ELR (cell line): ENCODE data around the gene RAB25.
"Not testable (repeated sequence)": the region's sequence is repeated elsewhere in the genome, so short reads cannot be mapped to it uniquely, and the experiment has no call there.

ENCODE experiments used
- DNase-seq: peaks from one replicate; pipeline ENCODE4 v3.0.0-alpha.2; 2015; ENCODE audit warnings: low read depth

RAB25 gene

GRCh38 chr1:156054500-156055280, 6.3 kb upstream of the RAB25 start, which contains the start of gene LAMTOR2:
TSS of gene LAMTOR2 (plus strand) at chr1:156054782. CDS start at chr1:156054890, 108 bp downstream.
- DNase-seq, result peak; percentile 99

- peak; percentile 21 for DNase-seq
Measured at GRCh38 chr1:156055281-156056048, 5.5 kb upstream of the RAB25 start.

GRCh38 chr1:156056326-156056849, 4.6 kb upstream of the RAB25 start:
- no peak for DNase-seq

GRCh38 chr1:156062189-156062588, 1.2 kb downstream of the RAB25 start:
- DNase-seq, result peak; percentile 41

GRCh38 chr1:156063997-156064285, 3.0 kb downstream of the RAB25 start:
- DNase-seq, result no peak

- no peak for DNase-seq
Measured at GRCh38 chr1:156064615-156065014, 3.7 kb downstream of the RAB25 start.

DNA sequence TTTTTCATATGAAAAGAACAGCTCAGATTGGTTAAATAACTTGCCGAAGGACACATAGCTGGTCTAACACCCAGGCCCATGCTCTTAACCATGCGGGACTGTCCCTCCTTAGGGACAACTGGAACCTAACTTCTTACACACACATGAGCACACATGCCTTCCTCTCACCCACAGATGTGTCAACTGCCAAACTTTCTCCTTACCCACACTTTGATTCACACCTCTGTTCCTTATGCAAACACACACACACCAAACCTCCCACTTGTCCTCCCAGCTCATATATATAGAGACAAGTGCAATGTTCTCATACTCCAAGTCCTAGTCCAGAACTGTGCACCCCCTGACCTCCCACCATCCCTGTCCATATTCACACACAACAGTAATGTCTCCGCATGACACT, 4.3 kb downstream of the RAB25 start:
- no peak for DNase-seq

- no peak for DNase-seq
Measured at GRCh38 chr1:156065871-156066270, 4.9 kb downstream of the RAB25 start.

DNA sequence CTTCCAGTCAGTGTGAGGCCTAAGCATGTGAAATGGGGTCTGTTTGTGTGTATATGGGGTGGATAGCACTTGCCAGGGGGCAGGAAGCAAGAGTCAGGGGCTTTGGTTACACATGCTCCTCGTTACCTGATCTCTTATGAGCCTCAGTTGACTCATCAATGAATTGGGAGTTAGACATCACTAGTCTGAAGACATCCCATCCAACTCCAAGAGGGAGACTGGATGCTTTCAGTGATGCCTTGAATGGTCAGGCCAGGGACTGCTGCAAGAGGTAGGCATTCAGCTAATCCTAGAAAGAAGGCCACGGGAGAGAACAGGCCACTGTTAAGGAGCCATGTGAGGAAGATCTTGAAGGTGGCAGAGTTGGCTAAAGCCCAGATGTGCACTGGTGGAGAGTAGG, 6.3 kb downstream of the RAB25 start:
- DNase-seq, result peak; percentile 51

- DNase-seq, result no peak
Measured at GRCh38 chr1:156069490-156070455, 8.8 kb downstream of the RAB25 start.

GRCh38 chr1:156070548-156070947, 9.6 kb downstream of the RAB25 start:
- DNase-seq, result no peak

DNA sequence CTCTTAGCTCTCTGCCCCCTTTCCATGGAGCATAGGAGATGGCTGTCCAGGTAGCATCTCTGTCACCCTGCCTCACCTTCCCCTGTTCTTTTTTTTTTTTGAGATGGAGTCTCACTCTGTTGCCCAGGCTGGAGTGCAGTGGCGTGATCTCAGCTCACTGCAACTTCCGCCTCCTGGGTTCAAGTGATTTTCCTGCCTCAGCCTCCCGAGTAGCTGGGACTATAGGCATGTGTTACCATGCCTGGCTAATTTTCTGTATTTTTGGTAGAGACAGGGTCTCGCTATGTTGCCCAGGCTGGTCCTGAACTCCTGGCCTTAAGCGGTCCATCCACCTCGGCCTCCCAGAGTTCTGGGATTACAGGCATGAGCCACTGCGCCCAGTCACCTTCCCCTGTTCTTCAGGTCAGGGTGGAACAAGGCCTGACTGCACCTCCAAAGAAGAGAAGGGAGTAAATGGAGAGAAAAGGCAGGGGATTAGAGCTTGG, 10.4 kb downstream of the RAB25 start:
- not testable (repeated sequence) for DNase-seq

DNA sequence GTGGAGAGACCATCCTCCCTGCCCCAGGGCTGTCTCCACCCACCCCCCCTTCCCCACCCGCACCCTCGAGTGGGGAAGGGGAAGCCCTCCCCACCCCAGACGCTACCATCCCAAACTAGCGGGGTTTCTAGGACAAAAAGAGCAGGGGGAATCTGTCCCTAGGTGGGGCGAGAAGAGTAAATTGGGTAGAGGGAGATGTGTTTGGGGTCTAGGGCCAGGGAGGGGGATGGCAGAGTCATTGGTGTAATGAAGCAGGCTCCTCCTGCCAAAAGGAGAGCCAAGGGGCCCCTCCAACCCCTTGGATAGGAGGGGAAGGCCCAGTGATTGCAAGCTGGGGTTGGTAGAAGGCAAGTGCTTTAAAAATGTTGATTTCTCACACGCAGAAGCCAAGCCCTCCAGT, 11.3 kb downstream of the RAB25 start:
- DNase-seq, result no peak

- DNase-seq, result no peak
Measured at GRCh38 chr1:156073110-156073687, 12.2 kb downstream of the RAB25 start.

DNA sequence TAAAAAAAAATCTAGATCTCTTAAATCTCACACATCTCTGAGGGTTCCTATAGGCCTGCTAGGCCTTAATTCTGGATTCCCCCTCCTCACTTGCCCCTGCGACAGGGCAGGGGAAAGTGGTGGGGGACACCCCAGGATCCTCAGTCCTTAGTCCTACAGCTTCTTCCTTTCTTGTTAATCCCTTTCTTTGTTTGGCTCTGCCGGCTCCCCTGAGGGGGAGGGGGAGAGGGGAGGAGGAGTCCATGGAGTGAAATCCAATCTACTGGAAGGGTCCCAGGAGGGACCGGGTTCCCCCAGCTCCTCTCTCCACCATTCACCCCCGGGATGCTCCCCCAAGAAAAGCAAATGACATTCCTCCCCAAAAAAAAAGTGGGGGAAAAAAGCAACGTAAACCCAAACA, 12.8 kb downstream of the RAB25 start:
- no peak for DNase-seq

DNA sequence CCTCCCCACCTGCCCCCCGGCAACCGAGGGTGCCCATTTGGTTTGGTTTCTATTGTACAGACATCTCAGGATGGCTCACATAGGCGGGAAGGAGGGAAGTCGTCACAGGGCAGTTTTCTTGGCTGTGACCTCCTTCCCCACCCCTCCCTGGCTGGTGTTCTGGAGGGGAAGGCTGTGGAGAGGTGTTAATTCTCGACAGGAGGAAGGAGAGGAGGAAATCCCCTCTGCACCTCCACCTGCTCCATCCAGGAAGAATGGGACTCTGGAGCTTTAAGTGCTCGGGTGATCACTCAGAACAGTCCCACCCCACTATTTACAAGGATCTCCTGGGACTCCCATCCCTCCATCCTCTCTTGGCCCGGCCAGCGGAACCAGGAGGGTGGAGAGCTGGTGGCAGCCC, 13.7 kb downstream of the RAB25 start:
- DNase-seq, result no peak

DNA sequence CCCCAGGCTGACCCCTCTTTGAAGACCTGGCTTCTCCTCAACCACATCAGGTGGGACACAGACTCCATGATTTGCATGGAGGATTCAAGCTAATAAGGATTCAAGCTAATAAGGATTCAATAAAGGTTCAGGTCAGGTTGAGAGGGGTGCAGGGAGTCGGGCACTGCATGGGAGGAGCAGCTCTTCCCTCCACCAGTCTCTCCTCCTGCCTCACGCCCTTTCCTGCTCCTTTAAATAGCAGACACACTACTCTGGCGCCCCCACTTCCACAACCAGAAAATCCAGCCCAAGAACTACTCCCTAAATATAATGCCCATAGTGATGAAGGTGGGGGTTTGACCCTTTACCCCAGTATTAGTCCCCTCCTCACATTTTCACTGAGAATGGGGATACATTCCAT, 14.2 kb downstream of the RAB25 start:
- no peak for DNase-seq

GRCh38 chr1:156075775-156076204, 14.8 kb downstream of the RAB25 start:
- no peak for DNase-seq

GRCh38 chr1:156076609-156077429, 15.9 kb downstream of the RAB25 start:
- no peak for DNase-seq

DNA sequence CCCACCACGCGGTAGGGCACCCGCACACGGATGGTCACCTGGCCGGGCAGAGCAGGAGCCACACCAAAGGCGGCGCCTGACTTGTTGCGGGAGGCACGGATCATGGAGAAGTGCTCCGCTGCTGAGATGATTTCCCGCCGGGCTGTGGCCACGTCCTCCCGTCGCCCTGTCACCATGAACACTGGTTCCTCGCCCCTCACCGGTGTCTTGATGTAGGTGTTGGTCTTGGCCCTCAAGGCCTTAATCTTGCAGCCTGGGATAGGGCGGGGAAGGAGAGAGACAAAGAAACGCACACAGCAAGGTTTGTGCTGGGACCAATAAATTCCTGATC, 16.4 kb downstream of the RAB25 start:
- DNase-seq, result no peak

GRCh38 chr1:156078728-156079127, 17.8 kb downstream of the RAB25 start:
- DNase-seq, result no peak
